ENCODE data around the gene PIM1. TPM values are rescaled to one million over a fixed set of nuclear protein-coding genes. Genes with fewer than 3 reads are reported as not detected.

Gene PIM1
- total and polyA plus RNA-seq, 10 of the 15 experiments (the other 5 are each of a cell fraction or from before 2014, with no cell fraction given) = 0.66 to 33.9 (median 10.2) TPM

DNA sequence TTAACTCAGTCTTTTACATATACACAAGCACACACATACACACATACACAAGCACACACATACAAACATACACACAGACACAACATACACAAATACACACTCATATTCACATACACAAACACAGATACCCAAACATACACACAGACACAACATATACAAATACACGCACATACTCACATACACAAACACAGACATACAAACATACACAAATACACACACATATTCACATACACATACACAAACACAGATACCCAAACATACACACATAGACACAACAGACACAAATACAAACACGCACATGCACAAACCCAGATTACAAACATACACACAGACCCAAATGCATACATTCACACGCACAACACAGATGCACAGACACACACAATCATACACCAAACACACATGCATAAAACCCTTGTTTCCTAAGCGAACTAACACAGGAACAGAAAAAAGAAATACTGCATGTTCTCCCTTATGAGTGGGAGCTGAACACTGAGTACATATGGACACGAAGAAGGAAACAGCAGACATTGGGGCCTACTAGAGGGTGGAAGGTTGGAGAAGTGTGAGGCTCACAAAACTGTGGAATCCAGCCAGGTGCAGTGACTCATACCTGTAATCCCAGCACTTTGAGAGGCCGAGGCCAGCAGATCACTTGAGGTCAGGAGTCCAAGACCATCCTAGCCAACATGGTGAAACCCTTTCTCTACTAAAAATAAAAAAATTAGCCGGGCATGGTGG lies 34.2 kb downstream of the PIM1 start:
- Histone ChIP-seq H3K79me2 (ENCODE audit: control insufficient read depth, insufficient read depth, low read length) (no peaks in the 10 kb centered on the region), H3K9me3 (replicated peaks; ENCODE audit: control insufficient read depth, insufficient read depth, low read length) (no peaks in the 10 kb centered on the region), H3K4me1 (ENCODE audit: control insufficient read depth, insufficient read depth, low read length) (peaks cover 3% of the 10 kb centered on the region; the same call in 1 of the 2 replicates), H2AFZ (ENCODE audit: control insufficient read depth, low read depth, low read length) (no peak overlapping the region), H3K4me3 (no peak overlapping the region), H3K36me3 (ENCODE audit: control insufficient read depth in 2 of 2, insufficient read depth in 2 of 2, low read length in 1 of 2) (no peaks in the 10 kb centered on the region), H3K9ac (ENCODE audit: control insufficient read depth, insufficient read depth, low read length) (no peak overlapping the region), H3K27me3 (replicated peaks in 1 of 2; ENCODE audit: control insufficient read depth in 2 of 2, insufficient read depth in 2 of 2, low read length in 1 of 2) (no peaks in the 10 kb centered on the region), H4K20me1 (ENCODE audit: control insufficient read depth, insufficient read depth) (no peaks in the 10 kb centered on the region), H3K27ac (ENCODE audit: control insufficient read depth, insufficient read depth) (no peak overlapping the region), H3K4me2 (ENCODE audit: control insufficient read depth, insufficient read depth) (no peak overlapping the region)
- ATAC-seq (no peak), FAIRE-seq (no peak), DNase-seq (ENCODE audit: low read depth, low spot score) (no peak)
- in situ Hi-C loops (cut with MboI) = loop anchor here (10.0 kb wide), 1 partner anchor 179 kb away; no protein-coding TSS in a partner anchor
- SMC1A ChIA-PET (ENCODE audit: uncharacterized antibody, unreplicated experiment) = interaction anchor here (1.2 kb wide), 1 partner anchor 33 kb away, joined by 4 read pairs; no protein-coding TSS in a partner anchor
- POLR2A ChIA-PET = no interaction called here
- CTCF ChIA-PET = interaction anchor here (1.3 to 9.2 kb wide), 3 partner anchors 32 to 175 kb away, joined by 5 to 126 read pairs (median 6); no protein-coding TSS in a partner anchor
- 45% methylated on average over 7 of the region's 7 CpGs for WGBS (ENCODE audit: insufficient coverage, insufficient replicate concordance, low lambda C conversion rate, missing lambda C conversion rate)
- RAD21 ChIA-PET (ENCODE audit: unreplicated experiment) = interaction anchor here (1.2 kb wide), 1 partner anchor 186 kb away, joined by 3 read pairs; no protein-coding TSS in a partner anchor
- BruUV-seq (replicated peaks) = no TSS peak
- TF ChIP-seq KDM1A (IDR thresholded peaks at IDR 0.05; ENCODE audit: borderline replicate concordance) (no peak), SKIL (IDR thresholded peaks at IDR 0.05; ENCODE audit: low read depth, poor library complexity, severe bottlenecking) (no peak), ASH2L (IDR thresholded peaks at IDR 0.05; ENCODE audit: borderline replicate concordance, low read depth) (no peak), KLF5 (IDR thresholded peaks at IDR 0.05; ENCODE audit: partially characterized antibody) (no peak), CHD4 (IDR thresholded peaks at IDR 0.05) (no peak), JUND (IDR thresholded peaks at IDR 0.05; ENCODE audit: low read depth, low read length) (no peak), SUZ12 (IDR thresholded peaks at IDR 0.05; ENCODE audit: unreplicated experiment) (no peak), CREM (IDR thresholded peaks at IDR 0.05; ENCODE audit: low read depth) (no peak)
- intact Hi-C loops (cut with micrococcal nuclease; ENCODE audit: unreplicated experiment) = no loop called here
